Measurements from ENCODE around the gene NFKBIZ. TPM values are rescaled to one million over a fixed set of nuclear protein-coding genes. Genes with fewer than 3 reads are reported as not detected.

NFKBIZ gene
- total RNA-seq, 1 donor from 2014 or later: 349 TPM

DNA sequence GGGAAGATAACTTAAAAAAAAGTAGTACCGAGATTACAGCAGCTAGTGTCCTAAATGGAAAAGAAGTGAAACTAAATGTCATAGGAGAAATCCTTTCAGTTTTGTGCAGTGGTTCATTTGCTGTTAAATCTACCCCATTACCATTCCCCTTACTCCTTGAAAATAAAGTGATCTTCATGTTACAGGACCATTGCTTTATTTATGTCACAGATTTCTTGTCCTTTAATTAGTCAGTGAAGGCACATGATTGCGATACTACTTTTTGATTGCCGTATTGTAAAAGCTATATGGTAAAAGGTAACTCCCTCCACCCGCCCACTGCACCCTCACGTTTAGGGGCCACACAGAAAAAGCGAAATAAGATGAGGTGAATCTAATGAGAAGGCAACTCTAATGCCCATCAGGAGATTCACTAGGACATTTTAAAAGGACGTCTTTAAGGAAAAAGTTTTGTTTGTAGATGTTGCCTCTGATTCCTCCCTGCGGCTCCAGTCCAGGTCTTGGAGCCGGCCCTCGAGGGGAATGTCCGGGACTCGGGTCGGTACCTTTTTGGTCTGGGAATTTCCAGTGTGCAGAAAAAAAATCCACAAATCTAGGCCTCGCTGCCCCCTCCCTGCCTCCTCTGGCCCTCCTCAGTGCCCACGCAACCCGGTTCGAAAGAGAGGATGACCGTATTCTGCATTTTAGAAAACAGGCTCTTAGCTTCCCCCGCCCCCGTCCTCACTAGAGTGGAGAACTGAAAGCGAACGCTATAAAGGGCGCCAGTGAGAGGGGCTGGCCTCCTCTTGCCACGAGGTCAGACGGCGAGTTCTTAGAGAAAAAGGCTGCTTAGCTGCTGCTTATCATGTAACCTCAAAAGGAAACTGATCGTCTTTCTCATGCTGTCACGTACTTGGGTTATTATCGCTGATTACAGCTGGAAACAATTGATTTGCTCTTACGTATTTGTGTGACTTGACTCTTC, 21.8 kb upstream of the NFKBIZ start:
- Histone ChIP-seq H3K9me3 (no peaks in the 10 kb centered on the region), H3K36me3 (peaks cover 0 to 4% of the 10 kb centered on the region in 2 donors), H3K27ac (peak overlapping the region; percentile 78 to 87), H3K4me3 (peak overlapping the region; percentile 64 to 66), H3K27me3 (no peaks in the 10 kb centered on the region), H3K4me1 (peaks cover 0 to 21% of the 10 kb centered on the region in 2 donors)
- DNase-seq (ENCODE audit: low spot score in 2 of 2): peak; percentile 53 to 90
- intact Hi-C loops (cut with DNase I): loop anchor here (2.0 kb wide), 1 partner anchor 75 kb away; no protein-coding TSS in a partner anchor
- TF ChIP-seq, protein P1, sequence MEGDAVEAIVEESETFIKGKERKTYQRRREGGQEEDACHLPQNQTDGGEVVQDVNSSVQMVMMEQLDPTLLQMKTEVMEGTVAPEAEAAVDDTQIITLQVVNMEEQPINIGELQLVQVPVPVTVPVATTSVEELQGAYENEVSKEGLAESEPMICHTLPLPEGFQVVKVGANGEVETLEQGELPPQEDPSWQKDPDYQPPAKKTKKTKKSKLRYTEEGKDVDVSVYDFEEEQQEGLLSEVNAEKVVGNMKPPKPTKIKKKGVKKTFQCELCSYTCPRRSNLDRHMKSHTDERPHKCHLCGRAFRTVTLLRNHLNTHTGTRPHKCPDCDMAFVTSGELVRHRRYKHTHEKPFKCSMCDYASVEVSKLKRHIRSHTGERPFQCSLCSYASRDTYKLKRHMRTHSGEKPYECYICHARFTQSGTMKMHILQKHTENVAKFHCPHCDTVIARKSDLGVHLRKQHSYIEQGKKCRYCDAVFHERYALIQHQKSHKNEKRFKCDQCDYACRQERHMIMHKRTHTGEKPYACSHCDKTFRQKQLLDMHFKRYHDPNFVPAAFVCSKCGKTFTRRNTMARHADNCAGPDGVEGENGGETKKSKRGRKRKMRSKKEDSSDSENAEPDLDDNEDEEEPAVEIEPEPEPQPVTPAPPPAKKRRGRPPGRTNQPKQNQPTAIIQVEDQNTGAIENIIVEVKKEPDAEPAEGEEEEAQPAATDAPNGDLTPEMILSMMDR (IDR thresholded peaks at IDR 0.05): no peak

DNA sequence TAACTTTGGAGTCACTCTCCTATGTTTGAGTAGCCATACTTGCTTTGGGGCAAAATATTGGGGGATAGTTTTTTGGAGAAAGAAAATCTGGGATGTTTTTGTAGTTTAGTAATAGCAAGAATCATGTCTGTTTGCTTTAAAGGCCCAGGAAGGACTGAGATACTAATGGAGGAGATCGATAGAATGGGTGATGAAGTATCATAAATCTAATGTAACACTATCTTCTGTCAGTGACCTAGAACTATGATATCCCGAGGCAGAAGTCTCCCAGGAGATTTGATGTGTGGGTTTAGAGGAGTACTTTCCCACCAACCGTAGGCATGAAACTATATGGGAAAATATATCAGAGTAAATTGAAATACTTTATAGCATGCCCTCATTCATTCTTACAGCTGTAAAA, 21.0 kb upstream of the NFKBIZ start:
- H3K27me3 ChIP-seq: no peaks in the 10 kb centered on the region
- peak overlapping the region; percentile 78 to 87 for H3K27ac ChIP-seq
- TF ChIP-seq, protein P1 (IDR thresholded peaks at IDR 0.05): no peak
- H3K4me1 ChIP-seq: peaks cover 0 to 21% of the 10 kb centered on the region in 2 donors
- H3K9me3 ChIP-seq: no peaks in the 10 kb centered on the region
- H3K36me3 ChIP-seq: peaks cover 0 to 4% of the 10 kb centered on the region in 2 donors
- intact Hi-C loops (cut with DNase I): loop anchor here (2.0 kb wide), 1 partner anchor 75 kb away; no protein-coding TSS in a partner anchor
- H3K4me3 ChIP-seq: peak overlapping the region; percentile 64 to 66
- DNase-seq (ENCODE audit: low spot score in 2 of 2): no peak

DNA sequence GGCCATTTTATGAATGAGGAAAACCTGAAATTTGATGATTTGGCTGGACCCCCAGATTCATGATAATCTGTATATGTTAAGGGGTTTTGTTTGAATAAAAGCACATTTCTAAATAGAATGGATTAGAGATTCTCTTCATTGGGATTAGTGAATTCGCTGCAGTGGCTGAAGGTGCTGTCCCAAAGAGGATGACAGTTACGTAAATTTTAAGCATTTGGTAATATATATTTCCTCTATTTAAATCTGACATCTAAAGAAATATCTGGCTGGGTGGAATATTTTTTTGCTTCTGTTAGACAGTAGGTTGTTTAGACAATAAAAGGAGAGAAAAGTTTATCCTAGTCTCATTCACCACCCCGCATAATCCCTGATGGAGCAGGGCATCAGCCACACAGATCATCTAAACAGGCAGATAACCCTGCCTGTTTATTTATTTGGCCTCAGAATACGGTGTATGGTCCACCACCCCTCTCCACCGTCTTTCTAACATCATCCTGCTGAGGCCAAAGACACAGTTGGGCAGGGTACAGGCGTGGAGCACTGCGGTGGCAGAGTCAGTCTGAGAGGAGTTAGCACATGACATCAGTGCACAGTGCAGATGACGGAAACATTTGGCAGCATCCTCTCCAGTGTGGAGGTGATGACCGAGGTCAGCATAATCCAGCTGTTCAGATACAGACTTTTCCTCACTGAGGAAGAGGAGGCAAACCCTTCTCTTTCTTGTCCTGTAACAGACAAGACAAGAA, 20.4 kb upstream of the NFKBIZ start:
- no peaks in the 10 kb centered on the region for H3K27me3 ChIP-seq
- H3K27ac ChIP-seq: peak overlapping the region; percentile 78 to 87
- peak overlapping the region; percentile 64 to 66 for H3K4me3 ChIP-seq
- no peaks in the 10 kb centered on the region for H3K9me3 ChIP-seq
- intact Hi-C loops (cut with DNase I): loop anchor here (1.0 to 2.0 kb wide), 2 partner anchors 20 to 74 kb away; partner anchors contain the start of gene NFKBIZ
- H3K4me1 ChIP-seq: peaks cover 0 to 21% of the 10 kb centered on the region in 2 donors
- TF ChIP-seq, protein P1 (IDR thresholded peaks at IDR 0.05): no peak
- DNase-seq (ENCODE audit: low spot score in 2 of 2): peak; percentile 64 to 88
- peaks cover 0 to 4% of the 10 kb centered on the region in 2 donors for H3K36me3 ChIP-seq

DNA sequence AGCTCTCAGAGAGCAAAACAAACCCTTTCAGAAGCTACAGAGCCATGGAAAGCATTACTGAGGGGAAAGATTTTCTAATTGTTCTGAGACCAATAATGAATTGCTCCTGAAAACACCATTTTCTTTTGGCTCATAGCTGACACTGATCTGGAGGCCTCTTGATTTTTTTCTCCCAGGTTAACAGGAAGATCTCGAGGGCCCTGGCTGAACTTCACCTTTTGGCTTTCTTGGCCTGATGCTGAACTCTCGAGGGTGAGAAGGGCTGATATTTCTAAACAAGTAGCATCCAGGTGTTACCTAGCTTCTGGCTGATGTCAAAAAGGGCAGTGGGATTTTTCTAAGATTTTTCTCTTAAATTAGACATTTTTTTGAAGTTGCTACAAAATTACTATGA, 19.9 kb upstream of the NFKBIZ start:
- no peak for DNase-seq (ENCODE audit: low spot score in 2 of 2)

DNA sequence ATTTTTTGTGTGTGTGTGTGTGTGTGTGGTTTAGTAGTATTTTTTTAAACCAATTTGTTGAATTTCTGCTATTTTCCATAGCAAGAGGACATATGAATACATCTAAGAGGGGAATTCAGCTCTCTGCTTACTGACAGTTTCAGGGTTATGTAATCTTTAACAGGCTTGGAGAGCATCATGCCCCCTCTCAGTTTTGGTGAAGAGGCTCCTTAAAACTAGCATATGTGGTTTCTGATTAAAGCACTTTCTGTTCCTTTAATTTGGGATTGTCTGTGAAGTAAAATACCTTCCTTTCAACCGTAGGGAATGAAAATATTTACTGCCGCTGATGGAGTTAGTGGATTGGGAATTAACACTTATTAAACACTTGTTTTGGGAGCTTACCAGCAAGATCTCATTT, 19.4 kb upstream of the NFKBIZ start:
- DNase-seq (ENCODE audit: low spot score in 2 of 2): no peak
- Histone ChIP-seq H3K27me3 (no peaks in the 10 kb centered on the region), H3K9me3 (no peaks in the 10 kb centered on the region), H3K36me3 (no peaks in the 10 kb centered on the region), H3K4me3 (peak overlapping the region in 1 of 2 donors; percentile 64), H3K27ac (peak overlapping the region; percentile 78 to 87), H3K4me1 (peaks cover 0 to 21% of the 10 kb centered on the region in 2 donors)
- intact Hi-C loops (cut with DNase I): loop anchor here (1.0 to 2.0 kb wide), 2 partner anchors 19 to 73 kb away; partner anchors contain the start of gene NFKBIZ
- TF ChIP-seq, protein P1 (IDR thresholded peaks at IDR 0.05): no peak

More for the DNA sequence above, 19.9 kb upstream of the NFKBIZ start:
- H3K9me3 ChIP-seq: no peaks in the 10 kb centered on the region
- H3K4me1 ChIP-seq: peaks cover 0 to 21% of the 10 kb centered on the region in 2 donors
- H3K27ac ChIP-seq: peak overlapping the region; percentile 78 to 87
- peak overlapping the region; percentile 64 to 66 for H3K4me3 ChIP-seq
- intact Hi-C loops (cut with DNase I): loop anchor here (1.0 to 2.0 kb wide), 2 partner anchors 20 to 73 kb away; partner anchors contain the start of gene NFKBIZ
- TF ChIP-seq, protein P1 (IDR thresholded peaks at IDR 0.05): no peak
- peaks cover 0 to 2% of the 10 kb centered on the region in 2 donors for H3K36me3 ChIP-seq
- no peaks in the 10 kb centered on the region for H3K27me3 ChIP-seq

All from ascending aorta (tissue), 2 donors.